ENCODE results near the gene ZSCAN29.

ZSCAN29 gene

GRCh38 chr15:43346305-43346704, 24.5 kb downstream of the ZSCAN29 start:
- no peak for DNase-seq

DNA sequence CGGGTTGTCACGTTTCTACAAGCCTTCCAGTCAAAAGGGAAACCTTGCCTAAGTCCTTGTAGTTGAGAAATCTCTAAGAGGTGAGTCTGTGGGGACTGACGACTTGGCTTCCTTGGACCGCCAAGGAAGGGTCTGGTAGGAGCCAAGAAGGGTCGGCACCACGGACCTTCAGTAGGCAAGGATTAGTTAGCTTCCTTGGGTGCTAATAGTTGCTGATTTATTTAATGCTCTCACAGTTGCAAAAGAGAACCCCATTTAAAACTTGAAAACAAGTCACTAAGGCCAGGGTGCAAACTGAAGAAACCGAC, 40.1 kb downstream of the ZSCAN29 start:
- no peak for DNase-seq

DNA sequence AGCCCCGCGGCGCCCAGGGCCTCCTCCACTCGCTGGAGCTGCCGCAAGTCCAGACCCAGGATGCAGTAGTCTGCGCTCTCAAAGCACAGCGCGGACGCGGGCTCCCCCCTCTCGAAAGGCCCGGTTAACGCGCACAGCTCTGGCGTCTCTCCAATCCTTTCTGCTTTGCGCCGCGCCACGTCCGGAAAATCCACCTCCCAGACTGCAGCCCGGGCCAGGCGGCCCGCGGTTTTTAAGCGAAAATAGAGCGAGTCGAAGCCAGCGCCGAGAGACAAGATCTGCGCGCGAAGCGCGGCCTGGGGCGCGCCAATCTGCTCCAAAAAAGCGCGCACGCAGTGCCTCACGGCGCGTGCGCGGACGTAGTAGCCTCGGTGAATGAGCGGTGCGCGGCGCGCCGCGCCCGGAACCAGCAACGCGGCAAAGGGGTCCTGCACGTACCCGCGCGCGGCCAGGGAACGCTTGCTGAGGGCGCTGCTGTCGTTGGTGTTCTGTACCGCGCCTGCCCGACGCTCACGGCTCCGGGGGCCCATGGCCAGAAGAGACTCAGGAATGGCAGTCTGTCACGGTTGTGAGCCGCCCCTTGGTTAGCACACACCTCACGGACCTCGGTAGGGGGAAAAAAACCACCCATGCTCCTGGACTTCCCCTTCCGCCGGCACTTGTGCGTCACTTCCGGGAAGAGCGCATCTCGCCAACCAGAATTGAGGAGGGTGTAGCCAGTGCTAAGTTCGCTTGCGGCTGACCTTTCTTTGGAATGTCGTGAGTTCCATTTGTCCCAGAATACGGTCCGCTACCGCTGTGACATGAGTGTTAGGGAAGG, 40.7 kb downstream of the ZSCAN29 start, which contains the start of gene LCMT2:
TSS of gene LCMT2 (minus strand) at position 614 of the 820 bp plus-strand sequence. CDS start at position 530, 84 bp downstream.
- DNase-seq, result peak; percentile 71

DNA sequence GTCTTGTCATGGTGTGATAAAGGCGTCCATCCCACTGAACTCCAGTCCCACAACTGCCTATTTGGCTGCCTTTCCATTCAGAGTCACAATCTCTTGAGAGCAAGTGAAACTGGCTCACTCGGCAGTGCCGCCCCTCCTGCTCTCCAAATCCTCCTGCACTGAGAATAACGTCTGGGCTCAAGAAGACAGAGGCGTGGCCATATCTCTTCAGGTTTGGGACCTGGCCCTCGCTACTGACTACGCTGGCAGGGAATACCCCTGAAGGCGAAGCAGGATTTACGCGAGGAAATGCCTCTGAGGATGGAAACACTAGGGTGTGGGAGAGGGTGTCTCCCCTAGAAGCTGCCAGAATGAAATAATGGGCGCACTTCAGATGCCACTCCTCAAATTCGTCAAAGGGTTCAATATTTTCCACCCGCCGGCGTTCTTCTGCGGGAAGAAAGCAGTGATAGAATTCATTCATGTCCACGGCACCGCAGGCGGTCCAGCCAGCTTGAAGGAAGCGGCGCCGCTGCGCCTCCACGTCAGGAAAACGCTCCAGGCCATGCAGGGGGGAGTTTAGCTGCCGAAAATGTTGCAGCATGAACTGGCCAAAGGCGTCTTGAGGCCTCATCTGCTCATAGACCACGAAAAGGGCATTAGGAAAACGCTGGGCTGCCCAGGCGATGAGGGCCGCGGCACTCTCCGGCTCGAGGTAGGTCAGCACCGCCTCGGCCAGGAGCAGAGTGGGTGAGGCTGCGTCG, 41.5 kb downstream of the ZSCAN29 start:
- DNase-seq, result no peak

- DNase-seq, result no peak
Measured at GRCh38 chr15:43325039-43325684, 45.7 kb downstream of the ZSCAN29 start.

DNA sequence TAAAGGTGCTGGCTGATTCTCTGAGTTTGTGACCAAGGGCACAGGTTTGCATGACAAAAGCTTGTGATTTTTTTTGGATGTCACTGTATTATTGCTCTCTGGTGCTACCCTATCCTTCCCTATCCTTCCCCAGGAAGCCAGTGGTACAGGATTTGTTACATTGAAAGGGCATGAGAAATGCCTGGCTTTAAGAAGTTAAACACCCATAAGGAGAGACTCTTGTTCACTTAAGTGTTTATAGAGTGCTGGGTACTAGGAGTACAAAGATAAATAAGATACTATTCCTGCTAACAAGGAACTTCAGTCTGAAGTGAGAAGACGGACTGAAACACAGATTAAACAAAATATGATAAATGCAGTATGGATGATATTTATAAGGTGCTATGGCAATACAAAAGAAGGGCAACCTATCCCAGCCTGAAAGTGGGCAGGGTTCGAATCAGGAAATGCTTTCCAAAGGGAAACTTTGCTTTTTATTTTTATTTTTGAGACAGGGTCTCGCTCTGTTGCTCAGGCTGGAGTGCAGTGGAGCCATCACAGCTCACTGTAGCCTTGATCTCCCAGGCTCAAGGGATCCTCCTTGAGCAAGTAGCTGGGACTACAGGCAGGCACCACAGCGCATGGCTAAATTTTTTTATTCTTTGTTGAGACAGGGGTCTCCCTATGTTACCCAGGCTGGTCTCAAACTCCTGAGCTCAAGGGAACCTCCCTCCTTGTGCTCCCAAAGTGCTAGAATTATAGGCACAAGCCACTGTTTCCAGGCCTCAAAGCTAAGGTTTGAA, 51.7 kb downstream of the ZSCAN29 start:
- DNase-seq, result no peak

GRCh38 chr15:43317566-43318184, 53.2 kb downstream of the ZSCAN29 start:
- no peak for DNase-seq

- DNase-seq, result no peak
Measured at GRCh38 chr15:43316971-43317346, 53.9 kb downstream of the ZSCAN29 start.

DNA sequence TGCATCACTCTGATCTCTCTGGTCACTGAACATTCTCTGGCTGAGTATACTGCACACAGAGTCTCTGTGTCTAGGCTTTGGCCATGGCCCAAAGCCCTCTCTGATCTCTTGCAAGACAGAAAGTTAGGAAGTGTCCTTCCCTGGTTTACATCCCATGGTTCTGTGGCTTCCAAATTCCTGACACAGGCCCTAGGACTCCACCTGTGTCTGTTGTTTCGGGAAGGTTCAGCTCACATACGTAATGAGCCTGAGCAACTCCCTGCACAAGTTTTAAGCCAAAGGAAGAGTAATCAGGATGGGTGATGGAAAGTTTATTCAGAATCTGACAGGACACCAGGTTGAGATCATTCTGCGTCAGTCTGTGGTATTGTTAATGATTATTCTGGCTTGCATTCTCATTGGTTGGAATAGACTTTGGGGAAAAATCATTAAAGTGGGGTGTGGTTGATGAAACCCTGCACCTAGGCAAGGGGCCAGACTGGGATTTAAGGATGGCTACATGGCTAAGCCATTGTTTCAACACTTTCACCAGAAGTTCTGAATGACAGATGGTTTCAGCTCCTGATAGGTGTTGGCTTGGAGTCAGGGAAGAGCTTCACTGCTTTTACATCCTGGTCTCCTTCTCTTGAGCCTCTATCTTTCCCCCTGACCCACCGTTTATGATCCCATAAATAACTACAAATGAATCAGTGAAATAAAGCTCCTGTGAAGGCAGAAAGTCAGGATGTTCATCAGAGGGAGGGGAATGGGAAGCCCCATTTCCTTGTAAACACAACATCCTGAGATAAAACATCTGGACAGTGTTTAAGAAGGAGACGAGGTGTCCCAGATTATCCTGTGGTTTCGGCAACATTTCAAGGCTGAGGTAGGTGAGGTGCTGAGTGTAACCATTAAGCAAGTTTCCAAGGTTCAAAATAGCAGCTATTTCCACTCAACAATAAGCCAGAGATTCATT, 54.5 kb downstream of the ZSCAN29 start:
- DNase-seq, result no peak

DNA sequence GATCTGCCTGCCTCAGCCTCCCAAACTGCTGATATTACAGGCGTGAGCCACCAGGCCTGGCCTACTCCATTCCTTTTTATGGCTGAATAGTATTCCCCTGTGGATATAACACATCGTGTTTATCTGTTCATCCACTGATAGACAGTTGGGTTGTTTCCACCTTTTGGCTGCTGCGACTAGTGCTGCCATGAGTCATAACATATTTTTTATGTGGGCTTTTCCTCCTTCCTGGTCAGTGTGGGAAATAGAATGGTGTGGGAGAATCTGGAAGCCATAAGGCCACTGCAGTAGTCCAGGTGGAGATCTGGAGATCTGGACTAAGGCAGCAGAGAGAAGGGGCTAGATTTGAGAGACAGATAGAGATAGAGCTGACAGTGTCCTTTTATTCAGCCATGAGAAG, 56.7 kb downstream of the ZSCAN29 start:
- DNase-seq, result no peak

- no peak for DNase-seq
Measured at GRCh38 chr15:43312378-43312777, 58.5 kb downstream of the ZSCAN29 start.
